ENCODE results near the gene FGD6.
"Not testable (repeated sequence)": the region's sequence is repeated elsewhere in the genome, so short reads cannot be mapped to it uniquely, and the experiment has no call there.

FGD6 gene

DNA sequence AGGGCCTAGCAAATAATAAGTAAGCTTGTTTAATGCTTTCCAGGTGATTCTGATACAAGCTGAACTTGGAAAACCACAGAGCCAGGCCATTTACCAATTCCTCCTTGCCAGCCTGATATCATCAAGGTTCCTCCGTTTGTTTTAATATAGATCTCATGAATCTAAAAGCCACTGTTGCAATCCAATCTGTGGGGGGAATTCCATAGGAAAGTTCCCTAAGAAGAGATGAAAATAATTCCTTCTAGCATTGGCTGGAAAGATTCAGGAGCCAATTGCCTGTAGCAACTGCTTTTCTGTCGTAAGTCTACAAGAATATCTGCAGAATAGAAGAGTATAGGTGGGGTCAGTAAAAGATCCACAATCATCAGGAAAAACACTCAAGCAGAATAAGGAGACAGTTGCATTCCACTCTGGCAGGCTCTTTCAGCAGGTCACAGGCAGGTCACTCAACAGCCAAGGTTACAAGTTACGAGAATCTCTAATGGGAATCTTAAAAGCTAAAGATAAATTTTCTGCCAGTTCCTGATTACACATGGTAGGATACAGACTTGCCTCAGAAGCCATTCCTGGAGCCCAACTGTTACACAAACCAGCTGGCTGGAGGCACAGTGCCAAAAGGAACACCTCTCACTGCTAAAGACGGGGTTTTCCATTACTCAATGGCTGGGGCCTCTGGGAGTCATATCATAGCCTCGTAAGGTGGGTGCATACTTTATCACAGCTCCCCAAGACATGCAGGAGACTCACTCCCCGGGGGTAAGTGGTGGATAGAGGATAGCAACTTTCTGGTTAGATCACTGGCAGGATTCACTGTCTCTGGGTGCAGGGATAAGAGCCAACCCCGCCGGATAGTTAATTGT lies 43.6 kb downstream of the FGD6 start:
- no peak for DNase-seq

DNA sequence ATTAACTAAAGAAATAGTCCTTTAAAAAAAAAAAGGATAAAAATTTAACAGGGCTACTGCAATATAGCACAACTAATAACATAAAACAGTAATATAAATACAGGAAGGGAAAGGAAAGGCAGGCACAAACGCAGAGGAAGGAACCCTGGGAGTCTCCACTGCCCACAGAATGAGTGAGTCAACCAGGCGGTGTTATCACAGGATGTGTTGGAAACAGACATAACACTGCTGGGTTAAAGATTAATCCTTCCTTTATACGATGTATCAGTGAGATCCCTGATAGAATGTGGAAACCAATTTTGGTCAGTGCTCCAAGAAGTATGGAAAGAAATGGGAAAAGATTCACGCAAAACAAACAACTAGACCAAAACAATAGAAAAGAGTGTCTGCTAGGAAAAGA lies 47.9 kb downstream of the FGD6 start:
- DNase-seq: no peak

DNA sequence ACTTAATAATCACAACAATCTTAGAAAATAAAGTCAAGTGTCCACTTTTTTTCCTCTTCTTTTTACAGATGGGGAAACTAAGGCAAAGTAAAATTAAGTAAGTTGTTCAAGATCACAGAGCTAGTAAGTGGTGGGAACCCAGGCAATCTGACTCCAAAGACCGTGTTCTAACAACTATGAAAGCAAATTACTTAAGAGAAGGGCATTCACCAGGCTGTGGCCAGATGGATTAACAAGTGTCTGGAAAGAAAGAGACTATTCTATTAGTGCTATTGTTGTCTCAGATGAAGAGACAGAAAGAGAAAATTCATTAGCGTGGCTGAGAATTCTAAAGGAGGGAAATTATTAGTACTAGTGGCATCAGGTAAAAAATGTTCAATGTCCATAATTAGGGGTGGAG lies 48.5 kb downstream of the FGD6 start:
- DNase-seq: no peak

DNA sequence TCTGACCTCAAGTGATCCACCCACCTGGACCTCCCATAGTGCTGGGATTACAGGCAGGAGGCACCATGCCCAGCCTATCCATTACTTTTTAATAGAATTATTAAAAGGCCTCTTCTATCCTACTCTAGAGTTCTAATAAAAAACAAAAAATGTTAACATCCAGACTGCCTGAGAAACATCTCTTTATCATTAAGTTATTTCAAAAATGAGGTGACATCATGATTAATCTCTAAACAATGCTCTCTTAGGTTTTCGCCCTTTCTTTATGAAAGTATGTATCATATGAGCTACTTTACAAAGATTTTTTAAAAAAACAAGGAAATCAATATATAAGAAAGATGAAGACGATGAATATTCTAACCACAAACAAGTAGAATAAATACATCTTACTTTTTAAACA lies 52.6 kb downstream of the FGD6 start:
- DNase-seq: no peak

DNA sequence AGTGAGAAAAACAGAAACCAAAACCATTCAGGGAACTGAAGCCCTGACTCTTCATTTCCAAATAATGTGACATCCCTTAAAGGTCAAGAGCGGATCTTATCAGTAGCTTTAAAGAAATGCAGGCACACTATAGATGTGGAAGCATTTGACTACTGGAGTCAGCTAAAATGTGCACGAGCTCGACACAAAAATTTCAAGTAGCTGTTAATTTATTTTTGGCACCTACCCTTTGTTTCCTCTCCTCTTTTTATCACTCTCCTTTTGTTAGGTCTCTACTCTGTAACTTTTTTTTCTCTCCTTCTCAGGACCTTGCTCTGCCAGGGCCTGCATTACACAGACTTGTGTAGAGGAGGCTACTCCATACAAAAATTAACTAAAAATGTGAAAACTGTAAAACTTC lies 58.3 kb downstream of the FGD6 start:
- no peak for DNase-seq

DNA sequence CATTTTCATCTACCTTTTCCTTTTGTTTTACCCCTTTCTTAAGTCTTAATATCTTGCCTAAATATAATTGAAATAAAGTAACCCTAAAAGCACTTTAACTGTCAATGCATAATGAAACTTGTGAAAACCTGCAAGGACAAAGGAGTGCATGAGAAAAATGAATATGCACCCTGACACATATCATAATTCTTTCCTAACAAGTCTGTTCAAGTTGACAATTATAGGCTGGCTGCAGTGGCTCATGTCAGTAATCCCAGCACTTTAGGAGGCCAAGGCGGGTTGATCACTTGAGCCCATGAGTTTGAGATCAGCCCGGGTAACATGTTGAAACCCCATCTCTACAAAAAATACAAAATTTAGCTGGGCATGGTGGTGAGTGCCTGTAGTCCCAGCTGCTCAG lies 65.4 kb downstream of the FGD6 start:
- DNase-seq: no peak

DNA sequence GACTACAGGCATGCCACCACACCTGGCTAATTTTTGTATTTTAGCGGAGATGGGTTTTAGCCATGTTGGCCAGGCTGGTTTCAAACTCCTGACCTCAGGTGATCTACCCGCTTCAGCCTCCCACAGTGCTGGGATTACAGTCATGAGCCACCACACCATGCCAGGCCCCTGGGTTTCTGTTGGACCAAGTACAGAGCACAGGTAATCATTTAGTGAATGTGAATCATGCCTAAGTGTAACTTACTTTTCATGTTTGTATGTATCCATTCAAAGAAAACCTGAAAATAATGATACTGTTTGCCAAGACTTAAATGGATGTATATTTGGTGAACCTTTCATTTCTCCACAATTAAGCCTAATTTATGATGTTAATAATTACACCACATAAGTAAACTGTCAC lies 65.9 kb downstream of the FGD6 start:
- DNase-seq: no peak

DNA sequence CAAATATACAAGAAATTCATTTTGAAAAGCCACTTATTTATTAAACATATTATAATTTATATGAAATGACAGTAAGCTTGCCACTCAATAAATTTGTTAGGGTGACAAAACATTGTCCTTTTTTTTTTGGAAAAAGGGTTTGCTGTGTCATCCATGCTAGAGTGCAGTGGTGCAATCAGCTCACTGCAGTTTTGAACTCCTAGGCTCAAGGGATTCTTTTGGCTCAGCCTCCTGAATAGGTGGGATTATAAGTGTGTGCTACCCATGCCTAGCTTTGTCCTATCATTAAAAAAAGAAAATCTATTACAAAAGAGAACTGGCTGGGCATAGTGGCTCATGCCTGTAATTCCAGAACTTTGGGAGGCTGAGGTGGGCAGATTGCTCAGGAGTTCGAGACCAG lies 66.8 kb downstream of the FGD6 start:
- DNase-seq: no peak

DNA sequence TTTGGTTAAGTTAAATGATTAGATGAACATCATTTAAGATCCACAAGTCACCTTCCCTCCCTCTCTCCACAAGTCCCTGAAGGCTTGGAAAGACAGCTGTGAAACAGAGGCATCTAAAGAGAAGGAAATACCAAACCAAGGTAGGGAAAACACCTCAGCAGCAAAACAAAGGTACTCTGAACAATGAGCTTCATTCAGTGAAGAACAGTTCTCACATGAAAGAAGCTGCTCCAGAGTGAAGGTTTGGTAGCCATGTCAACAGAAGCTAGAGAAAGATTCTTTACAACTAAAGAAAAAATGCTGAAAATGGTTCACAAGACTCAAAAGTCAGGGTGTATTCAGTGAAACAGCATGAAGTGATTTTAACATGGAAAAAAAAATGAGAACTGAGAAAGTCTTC lies 69.4 kb downstream of the FGD6 start:
- DNase-seq: no peak

DNA sequence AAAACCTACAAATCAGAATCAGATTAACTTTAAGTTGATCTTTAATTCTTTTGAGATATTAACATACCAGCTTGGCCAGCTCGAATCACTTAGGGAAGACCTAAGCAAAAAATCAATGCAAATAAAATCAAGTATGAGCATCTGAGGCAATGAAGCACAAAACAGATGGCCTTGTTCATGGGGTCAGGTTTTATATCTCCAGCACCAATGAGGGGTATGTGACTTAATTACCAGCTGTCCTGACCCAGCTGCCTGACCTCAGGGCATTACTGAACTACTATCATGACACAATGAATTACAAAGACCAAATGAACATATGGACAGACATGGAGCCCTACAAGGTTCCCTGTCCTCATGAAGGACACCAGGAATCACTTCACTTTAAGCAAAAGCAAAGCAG lies 70.5 kb downstream of the FGD6 start:
- no peak for DNase-seq

DNA sequence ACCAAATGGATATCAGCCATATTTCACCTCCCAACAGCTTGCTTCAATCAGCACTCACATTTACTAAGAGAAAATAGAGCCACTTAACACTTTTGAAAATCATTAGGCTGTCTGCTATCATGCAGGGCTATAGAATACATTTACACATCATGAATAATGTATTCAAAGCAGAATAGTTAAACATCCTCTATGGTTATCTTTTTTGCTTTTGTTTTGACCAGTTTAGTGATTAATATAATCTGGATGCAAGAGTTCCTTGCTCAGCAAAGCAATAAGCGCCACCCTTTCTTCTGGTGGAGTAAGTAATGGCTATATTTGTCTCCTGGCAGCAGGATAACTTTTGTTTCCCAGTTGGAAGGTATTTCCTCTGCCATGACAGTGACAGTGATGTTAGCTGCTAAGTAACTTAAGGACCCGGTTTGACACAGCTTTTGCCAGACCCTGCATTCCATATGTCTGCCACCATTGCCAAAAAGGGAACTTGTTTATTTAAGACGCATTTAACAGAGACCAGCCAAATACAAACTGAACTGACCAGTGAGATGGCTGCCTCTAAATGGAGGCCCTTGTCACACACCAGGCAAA lies 73.6 kb downstream of the FGD6 start:
- no peak for DNase-seq

DNA sequence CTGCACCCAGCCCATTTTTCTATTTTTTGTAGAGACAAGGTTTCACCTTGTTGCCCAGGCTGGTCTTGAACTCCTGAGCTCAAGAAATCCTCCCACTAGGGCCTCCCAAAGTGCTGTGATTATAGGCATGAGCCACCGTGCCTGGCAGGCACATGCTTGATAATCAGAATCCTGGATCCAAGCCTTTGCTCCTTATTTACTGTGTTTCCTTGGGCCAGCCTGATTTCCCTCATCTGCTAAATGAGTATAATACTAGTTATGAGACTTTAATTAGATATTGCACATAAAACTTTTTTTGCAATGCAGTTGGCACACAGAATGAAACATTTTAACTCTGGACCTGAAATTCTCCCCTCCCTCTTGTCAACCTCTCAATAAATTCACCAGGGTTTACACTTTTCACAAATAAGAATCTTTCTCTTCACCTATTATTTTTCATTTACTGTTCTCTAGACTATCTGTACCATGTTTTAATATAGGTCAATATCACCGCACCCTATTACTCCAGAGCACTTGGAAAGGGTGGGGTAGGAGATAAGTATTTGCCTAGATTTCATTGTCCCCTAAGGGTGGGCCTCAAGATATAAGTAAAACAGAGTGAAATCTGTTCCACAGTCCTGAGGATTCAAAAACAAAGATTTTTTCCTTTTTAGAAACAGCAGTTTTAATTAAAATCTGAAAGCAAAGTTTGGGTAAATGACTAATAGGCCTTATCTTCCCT lies 74.7 kb downstream of the FGD6 start:
- DNase-seq: no peak

DNA sequence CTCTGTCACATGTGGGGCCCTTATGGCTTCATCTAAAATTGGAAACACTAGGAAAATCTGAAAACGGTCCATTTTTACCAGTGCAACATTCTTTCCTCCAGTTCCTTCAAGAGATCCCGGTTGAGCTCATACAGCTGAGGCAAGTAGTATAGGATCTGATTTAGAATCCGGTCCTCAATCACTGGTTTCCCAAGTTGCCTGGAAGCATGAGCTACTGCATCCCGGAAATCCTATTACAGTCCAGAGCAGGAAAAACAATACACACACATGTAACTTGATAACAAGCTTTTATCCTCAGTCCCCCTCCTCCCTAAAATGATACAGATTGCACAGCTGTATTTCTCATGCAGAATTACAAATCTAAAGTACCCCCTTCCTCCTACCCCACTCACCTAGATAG lies 76.0 kb downstream of the FGD6 start:
- no peak for DNase-seq

DNA sequence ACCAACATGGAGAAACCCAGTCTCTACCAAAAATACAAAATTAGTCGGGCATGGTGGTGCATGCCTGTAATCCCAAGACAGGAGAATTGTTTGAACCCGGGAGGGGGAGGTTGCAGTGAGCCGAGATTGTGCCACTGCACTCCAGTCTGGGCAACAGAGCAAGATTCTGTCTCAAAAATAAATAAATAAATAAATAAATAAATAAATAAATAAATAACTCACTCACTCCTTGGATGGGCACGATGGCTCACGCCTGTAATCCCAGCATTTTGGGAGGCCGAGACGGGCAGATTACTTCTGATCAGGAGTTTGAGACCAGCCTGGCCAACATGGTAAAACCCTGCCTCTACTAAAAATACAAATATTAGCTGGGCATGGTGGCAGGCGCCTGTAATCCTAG lies 79.2 kb downstream of the FGD6 start:
- not testable (repeated sequence) for DNase-seq

DNA sequence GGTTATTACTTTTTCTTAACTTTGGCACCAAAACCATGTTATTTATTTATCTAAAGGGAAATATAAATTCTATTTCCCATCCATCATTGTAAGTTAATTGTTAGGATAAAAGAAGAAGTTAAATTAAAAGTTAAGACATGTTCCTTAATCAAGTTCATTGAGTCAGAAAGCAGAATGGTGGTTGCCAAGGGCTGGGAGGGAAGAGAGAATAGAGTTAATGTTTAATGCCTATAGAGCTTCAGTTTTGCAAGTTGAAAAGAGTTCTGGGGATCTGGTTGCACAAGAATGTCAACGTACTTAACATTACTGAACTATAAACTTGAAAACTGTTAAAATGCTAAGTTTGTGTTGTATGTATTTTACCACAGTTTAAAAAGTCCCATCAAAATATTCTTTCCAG lies 80.7 kb downstream of the FGD6 start:
- no peak for DNase-seq

DNA sequence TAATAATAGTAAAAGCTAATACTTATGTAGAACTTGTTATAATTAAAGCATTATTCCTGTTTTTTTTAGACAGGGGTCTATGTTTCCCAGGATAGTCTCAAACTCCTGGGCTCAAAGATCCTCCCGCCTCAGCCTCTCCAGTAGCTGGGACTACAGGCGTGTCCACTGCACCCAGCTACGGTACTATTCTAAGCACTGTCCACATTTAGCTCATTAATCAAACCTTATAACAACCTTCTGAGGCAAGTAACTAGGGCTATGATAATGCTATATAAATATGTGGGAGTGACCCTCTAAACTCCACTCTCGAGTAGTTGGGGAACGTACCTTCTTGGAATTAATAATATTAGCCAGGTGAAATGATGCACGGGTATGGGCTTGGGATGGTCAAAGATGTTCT lies 83.2 kb downstream of the FGD6 start:
- no peak for DNase-seq

DNA sequence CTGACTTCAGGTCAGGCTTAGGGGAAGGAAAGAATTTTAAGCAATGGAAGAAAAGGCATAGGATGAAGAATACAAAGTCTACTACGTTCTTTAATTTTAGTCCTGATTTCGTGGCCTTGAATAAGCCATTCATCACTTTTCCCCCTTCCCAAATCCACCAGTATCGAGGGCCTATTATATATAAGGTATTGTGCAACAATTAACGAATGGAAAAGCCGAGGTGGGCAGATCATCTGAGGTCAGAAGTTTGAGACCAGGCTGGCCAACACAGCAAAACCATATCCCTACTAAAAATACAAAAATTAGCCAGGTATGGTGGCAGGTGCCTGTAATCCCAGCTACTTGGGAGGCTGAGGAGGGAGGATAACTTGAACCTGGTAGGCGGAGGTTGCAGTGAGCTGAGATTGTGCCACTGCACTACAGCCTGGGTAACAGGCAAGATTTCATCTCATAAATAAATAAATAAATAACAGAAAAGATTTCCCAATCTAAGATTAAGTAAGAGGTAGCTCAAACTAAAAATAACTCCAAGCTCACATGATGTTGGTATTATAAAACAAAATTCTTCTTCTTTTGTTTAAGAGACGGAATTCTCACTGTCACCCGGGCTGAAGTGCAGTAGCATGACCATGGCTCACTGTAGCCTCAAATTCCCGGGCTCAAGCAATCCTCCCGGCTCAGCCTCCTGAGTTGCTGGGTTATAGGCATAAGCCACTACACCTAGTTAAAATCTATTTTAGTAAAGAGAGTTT lies 85.5 kb downstream of the FGD6 start:
- no peak for DNase-seq

DNA sequence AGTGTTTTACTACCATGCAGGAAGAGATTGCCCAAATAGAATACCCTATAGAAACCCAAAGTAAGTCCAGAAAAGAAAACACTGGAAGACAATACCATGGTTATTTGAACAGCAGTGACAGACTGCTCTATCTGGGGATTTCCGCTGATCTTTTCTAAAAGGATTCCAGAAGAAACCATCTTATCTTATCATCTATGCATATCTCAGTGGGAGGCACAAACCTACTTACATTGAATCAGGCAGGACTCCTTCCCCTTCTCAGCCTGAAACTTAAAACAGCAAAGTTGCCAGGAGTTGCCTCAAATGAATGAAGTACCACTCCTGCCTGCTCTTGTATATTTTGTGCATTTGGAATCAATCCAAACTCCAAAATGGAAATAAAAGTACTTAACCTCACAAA lies 87.2 kb downstream of the FGD6 start:
- DNase-seq: no peak

DNA sequence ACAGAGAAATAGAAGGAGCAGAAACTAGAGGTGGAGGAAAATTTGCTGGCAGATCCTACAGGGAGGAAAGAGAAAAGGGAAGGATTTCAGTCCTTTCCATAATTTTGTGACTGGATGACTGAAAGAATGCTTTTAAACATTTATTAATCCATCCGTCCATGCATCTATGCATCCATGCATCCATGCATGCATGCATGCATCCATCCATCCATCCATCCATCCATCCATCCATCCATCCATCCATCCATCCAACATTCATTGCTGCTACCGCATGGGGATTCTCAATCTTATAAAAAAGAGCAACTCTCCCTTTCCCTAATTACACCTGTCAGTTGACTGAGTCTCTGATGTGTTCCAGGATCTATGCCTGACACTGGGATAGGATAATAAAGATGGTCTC lies 88.2 kb downstream of the FGD6 start:
- no peak for DNase-seq

DNA sequence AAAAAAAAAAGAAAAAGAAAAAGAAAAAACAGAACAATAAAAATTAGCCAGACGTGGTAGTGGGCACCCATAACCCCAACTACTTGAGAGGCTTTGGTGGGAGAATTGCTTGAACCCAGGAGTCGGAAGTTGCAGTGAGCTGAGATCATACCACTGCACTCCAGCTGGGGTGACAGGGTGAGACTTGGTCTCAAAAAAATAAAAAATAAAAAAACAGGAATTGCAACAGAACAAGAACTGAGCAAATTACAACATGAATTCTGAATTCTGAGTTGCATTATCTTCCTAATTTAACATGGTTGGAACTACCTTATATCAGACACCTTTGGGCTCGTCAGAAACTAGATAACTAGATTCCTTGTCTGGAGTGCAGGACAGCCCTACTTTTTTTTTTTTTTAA lies 90.5 kb downstream of the FGD6 start:
- no peak for DNase-seq

DNA sequence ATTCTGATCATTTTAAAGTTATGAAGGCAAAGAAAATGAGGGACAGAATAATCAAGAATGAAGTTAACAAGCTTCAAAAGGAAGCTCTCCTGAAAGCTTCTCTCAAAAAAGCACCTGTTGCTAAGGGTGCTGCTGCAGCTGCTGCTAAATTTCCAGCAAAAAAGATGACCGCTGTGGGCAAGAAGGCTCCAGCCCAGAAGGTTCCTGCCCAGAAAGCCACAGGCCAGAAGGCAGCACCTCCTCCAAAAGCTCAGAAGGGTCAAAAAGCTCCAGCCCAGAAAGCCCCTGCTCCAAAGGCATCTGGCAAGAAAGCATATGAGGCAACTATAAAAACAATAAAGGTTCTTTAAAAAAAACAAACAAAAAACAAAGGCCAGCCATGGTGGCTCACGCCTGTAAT lies 91.2 kb downstream of the FGD6 start:
- DNase-seq: no peak

DNA sequence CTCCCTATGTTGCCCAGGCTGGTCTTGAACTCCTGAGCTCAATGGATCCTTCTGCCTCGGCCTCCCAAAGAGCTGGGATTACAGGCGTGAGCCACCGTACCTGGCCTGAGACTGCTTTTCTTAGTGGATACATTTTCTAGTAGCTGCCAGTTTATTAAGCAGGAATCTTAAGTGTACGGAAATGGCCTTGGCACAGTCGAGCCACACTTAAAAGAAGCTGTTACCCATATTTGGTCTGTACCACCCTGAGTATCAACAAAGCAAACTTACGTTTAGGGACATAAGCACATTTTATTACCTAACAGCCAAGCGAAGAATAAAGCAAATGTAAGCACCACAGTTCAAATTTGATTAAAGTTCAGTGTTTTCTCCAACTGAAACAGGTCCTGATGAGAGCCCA lies 93.2 kb downstream of the FGD6 start:
- DNase-seq: no peak

DNA sequence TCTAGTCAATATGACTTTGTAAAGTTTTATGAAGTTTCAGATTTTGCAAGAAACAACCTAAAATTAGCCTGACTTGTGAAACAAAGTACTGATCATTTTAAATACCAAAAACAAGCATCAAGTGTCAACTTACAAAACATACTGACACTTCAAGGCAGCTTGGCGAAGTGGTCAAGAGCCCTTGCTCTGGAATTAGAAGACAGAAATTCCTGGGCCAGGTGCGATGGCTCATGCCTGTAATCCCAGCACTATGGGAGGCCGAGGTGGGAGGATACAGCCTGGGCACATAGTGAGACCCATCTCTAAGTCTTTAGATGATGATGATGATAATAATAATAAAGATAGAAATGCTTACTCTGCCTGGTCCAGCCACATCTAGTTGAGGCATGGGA lies 98.5 kb downstream of the FGD6 start:
- DNase-seq: no peak
